Muscle layer of duodenum (tissue), 2 donors: Measurements from ENCODE around the gene CPLX1.
"Not testable (repeated sequence)": the region's sequence is repeated elsewhere in the genome, so short reads cannot be mapped to it uniquely, and the experiment has no call there.

Experiments used
- H3K27ac ChIP-seq: one replicate; pipeline ENCODE4 v1.7.0; 2013; ENCODE audit warnings: mild to moderate bottlenecking, low read length
- H3K27me3 ChIP-seq: one replicate; pipeline ENCODE4 v1.7.0; 2013; ENCODE audit warnings: low read depth, mild to moderate bottlenecking, control low read depth, low read length
- H3K36me3 ChIP-seq, 2 donors: one replicate each; pipeline ENCODE4 v1.7.0; 2013; ENCODE audit warnings: low read length in 2 of 2, control low read depth in 1 of 2, mild to moderate bottlenecking in 1 of 2; ENCODE audit not compliant: insufficient read depth in 2 of 2, control insufficient read depth in 1 of 2
- H3K4me1 ChIP-seq, 2 donors: one replicate each; pipeline ENCODE4 v1.7.0; 2013; ENCODE audit warnings: low read length in 2 of 2, mild to moderate bottlenecking in 2 of 2, control low read depth in 1 of 2, moderate library complexity in 1 of 2; ENCODE audit not compliant: insufficient read depth in 2 of 2, control insufficient read depth in 1 of 2
- H3K4me3 ChIP-seq, 2 donors: one replicate each; pipeline ENCODE4 v1.7.0; 2013; ENCODE audit warnings: low read length in 2 of 2, low read depth in 1 of 2, mild to moderate bottlenecking in 1 of 2
- H3K9me3 ChIP-seq, 2 donors: one replicate each; pipeline ENCODE4 v1.7.0; 2013; ENCODE audit warnings: low read length in 2 of 2, control low read depth in 1 of 2, mild to moderate bottlenecking in 1 of 2; ENCODE audit not compliant: control insufficient read depth in 1 of 2
- donor health status: healthy.

Gene CPLX1

DNA sequence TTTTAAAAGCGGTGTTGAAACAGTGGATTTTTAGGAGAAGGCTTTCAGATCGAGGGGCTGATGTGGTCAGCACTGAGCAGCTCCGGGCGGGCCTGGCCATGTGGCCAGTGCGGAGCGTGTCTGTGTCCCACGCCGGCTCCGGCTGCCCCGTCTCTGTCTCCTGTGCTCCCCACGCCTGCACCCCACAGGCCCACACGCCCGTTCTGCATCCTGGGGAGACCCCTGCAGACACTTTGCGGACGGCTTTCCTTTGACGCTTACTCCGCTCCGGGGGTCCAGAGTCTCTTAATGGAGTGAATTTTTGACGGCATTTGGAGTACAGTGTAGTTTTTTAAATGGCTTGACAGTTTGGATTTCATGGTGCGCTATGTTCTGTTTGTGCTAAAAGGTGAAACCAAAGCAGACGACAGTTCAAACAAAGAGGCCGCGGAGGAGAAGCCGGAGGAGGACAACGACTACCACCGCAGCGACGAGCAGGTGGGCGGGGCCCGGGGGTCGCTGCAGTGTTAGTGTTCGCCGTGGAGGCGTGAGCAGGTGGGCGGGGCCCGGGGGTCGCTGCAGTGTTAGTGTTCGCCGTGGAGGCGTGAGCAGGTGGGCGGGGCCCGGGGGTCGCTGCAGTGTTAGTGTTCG, 81.6 kb downstream of the CPLX1 start:
- no peak overlapping the region for H3K27ac ChIP-seq
- H3K4me1 ChIP-seq: no peaks in the 10 kb centered on the region
- no peak overlapping the region for H3K4me3 ChIP-seq
- H3K36me3 ChIP-seq: peaks cover 12 to 51% of the 10 kb centered on the region in 2 donors
- H3K27me3 ChIP-seq: no peaks in the 10 kb centered on the region
- H3K9me3 ChIP-seq: no peaks in the 10 kb centered on the region

DNA sequence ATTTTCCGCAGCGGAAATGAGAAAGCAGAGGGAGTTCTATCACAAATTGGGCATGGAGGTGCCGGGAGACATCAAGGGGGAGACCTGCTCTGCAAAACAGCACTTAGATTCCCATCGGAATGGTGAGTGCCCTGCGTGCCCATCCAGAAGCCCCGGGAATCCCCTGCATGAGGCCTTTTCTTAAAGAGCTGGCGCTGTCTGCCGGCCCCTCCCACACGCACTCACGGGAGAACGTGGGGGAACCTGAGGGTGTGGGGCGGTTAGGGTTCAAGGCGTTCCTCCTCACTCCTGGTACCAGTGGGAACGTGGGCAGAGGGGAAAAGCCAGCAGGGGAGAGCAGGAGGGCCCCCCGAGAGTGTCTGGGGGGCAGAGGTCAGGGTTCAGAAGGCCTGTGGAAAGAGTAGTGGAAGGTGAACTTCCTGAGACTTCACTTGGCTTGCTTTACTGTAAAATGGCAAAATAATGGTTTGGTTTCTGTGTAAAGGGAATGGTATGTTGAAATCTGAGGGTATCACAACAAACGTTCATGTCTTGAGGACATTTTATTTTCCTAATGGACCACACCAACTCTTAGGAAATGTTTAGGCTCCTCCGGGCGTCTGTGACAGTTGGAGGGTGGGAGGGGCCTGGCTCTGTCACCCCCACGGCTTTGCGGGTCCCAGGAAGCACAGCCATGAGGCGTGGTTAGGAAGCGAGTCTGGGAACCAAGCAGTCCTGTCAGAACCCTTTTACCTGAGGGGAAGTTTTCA, 82.3 kb downstream of the CPLX1 start:
- Histone ChIP-seq H3K9me3 (no peaks in the 10 kb centered on the region), H3K27ac (no peak overlapping the region), H3K27me3 (no peaks in the 10 kb centered on the region), H3K4me3 (no peak overlapping the region), H3K4me1 (no peaks in the 10 kb centered on the region), H3K36me3 (peaks cover 15 to 56% of the 10 kb centered on the region in 2 donors)

- H3K36me3 ChIP-seq: peaks cover 19 to 55% of the 10 kb centered on the region in 2 donors
- no peak overlapping the region for H3K27ac ChIP-seq
- no peaks in the 10 kb centered on the region for H3K9me3 ChIP-seq
These were observed 83.1 kb downstream of the CPLX1 start for GRCh38 chr4:742742-743311.

DNA sequence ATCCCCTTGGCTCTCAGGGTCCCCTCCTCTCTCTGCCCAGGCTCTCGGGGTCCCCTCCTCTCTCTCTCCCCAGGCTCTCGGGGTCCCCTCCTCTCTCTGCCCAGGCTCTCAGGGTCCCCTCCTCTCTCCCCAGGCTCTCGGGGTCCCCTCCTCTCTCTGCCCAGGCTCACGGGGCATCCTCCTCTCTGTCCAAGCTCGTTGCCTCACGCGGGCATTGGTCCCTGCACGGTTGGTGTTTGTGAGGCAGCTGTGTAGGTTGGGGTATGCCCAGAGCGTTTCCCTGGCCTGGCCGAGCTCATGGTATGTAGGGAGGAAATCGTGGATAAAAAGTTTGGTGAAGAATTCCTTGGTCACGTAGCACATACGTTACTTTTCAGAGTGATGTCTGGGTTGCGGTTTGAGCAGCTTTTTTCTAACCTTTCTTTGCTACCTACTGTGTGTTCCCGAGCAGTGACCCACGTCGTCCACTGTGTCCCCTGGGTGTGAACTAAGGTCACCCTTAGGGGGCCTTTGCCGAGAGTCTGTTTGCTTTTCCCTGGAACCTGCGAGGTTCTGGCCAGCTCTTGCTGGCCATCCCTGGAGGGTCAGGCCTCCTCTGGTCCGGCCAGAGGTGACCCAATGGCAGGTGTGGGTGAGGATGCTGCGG, 83.7 kb downstream of the CPLX1 start:
- Histone ChIP-seq H3K4me3 (no peak overlapping the region), H3K36me3 (peaks cover 25 to 58% of the 10 kb centered on the region in 2 donors), H3K4me1 (no peaks in the 10 kb centered on the region), H3K9me3 (no peaks in the 10 kb centered on the region), H3K27ac (no peak overlapping the region), H3K27me3 (no peaks in the 10 kb centered on the region)

More at GRCh38 chr4:742742-743311, 83.1 kb downstream of the CPLX1 start:
- Histone ChIP-seq H3K4me3 (no peak overlapping the region), H3K4me1 (no peaks in the 10 kb centered on the region), H3K27me3 (no peaks in the 10 kb centered on the region)

GRCh38 chr4:740656-741282, 85.2 kb downstream of the CPLX1 start:
- Histone ChIP-seq H3K27me3 (no peaks in the 10 kb centered on the region), H3K4me1 (no peaks in the 10 kb centered on the region), H3K36me3 (peaks cover 25 to 62% of the 10 kb centered on the region in 2 donors), H3K27ac (no peak overlapping the region), H3K4me3 (no peak overlapping the region), H3K9me3 (no peaks in the 10 kb centered on the region)

DNA sequence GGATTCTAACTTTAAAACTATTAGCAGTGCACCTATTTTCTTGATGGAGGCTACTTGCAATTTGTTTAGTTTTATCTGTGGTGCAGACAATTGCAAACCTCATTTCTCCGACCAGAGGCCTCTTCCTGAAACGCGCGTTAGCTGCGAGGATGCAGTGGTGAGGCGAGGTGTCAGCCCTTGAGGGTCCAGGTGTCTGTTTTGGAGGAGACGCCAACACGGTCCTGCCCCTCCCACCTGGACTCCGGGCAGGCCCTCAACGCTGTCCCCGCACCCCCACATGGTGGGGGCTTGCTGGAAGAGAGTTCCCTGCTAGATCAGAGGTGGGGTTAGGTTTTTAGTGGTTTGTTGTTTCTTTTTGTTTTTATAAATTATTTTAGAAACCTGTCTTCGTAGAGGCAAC, 85.9 kb downstream of the CPLX1 start:
- Histone ChIP-seq H3K36me3 (peaks cover 29 to 69% of the 10 kb centered on the region in 2 donors), H3K9me3 (no peaks in the 10 kb centered on the region), H3K27ac (no peak overlapping the region), H3K27me3 (no peaks in the 10 kb centered on the region), H3K4me1 (no peaks in the 10 kb centered on the region), H3K4me3 (no peak overlapping the region)

DNA sequence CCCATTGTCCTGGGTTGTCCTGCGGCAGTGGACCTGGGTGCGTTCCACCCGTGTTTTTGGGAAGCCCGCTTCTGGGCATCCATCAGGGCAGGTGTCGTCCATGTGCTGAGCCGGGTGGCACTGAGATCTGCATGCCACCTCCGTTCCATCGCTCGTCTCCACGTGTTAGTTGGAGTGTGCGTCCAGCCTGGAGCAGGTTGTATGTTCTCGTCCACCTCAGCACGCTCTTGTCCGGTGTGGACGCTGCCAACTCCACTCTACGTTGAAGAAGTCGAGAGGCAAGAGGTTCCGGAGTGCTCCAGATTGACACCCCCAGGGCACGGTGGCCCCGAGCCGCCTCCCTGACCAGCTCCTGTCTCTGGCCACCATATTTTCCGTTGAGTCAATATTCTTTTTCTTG, 86.4 kb downstream of the CPLX1 start:
- no peak overlapping the region for H3K4me3 ChIP-seq
- no peaks in the 10 kb centered on the region for H3K27me3 ChIP-seq
- peaks cover 33 to 73% of the 10 kb centered on the region in 2 donors for H3K36me3 ChIP-seq
- H3K27ac ChIP-seq: no peak overlapping the region
- H3K9me3 ChIP-seq: no peaks in the 10 kb centered on the region
- no peaks in the 10 kb centered on the region for H3K4me1 ChIP-seq

GRCh38 chr4:738781-739280, 87.1 kb downstream of the CPLX1 start:
- Histone ChIP-seq H3K9me3 (no peaks in the 10 kb centered on the region), H3K4me1 (no peaks in the 10 kb centered on the region), H3K27me3 (no peaks in the 10 kb centered on the region), H3K4me3 (no peak overlapping the region), H3K27ac (no peak overlapping the region), H3K36me3 (peaks cover 41 to 73% of the 10 kb centered on the region in 2 donors)

- peaks cover 46 to 80% of the 10 kb centered on the region in 2 donors for H3K36me3 ChIP-seq
- not testable (repeated sequence) for H3K4me3 ChIP-seq, H3K27me3 ChIP-seq, H3K9me3 ChIP-seq, H3K27ac ChIP-seq, H3K4me1 ChIP-seq
These were observed 89.4 kb downstream of the CPLX1 start for GRCh38 chr4:736561-736960.

GRCh38 chr4:735583-735982, 90.3 kb downstream of the CPLX1 start:
- Histone ChIP-seq H3K4me3 (no peak overlapping the region), H3K4me1 (no peaks in the 10 kb centered on the region), H3K27ac (no peak overlapping the region), H3K9me3 (no peaks in the 10 kb centered on the region), H3K27me3 (no peaks in the 10 kb centered on the region), H3K36me3 (peaks cover 42 to 79% of the 10 kb centered on the region in 2 donors)
